ENCODE results near the gene PTCHD4.

The PTCHD4 gene

GRCh38 chr6:48100588-48100895 lies 10.5 kb downstream of the PTCHD4 start:
- DNase-seq (ENCODE audit: low spot score) (no peak), FAIRE-seq (no peak)

GRCh38 chr6:48099713-48100587 lies 11.0 kb downstream of the PTCHD4 start:
- no peak for DNase-seq (ENCODE audit: low spot score)
- FAIRE-seq, result no peak

GRCh38 chr6:48098923-48099322 lies 12.1 kb downstream of the PTCHD4 start:
- FAIRE-seq, result no peak
- no peak for DNase-seq (ENCODE audit: low spot score)

- DNase-seq (ENCODE audit: low spot score) (no peak), FAIRE-seq (no peak)
These were observed 18.3 kb downstream of the PTCHD4 start for GRCh38 chr6:48092550-48093217.

- DNase-seq (ENCODE audit: low spot score) (no peak), FAIRE-seq (no peak)
These were observed 20.5 kb downstream of the PTCHD4 start for GRCh38 chr6:48090546-48090945.

- no peak for FAIRE-seq
- no peak for DNase-seq (ENCODE audit: low spot score)
These were observed 23.5 kb downstream of the PTCHD4 start for GRCh38 chr6:48087448-48087847.

GRCh38 chr6:48086187-48086586 lies 24.8 kb downstream of the PTCHD4 start:
- FAIRE-seq (no peak), DNase-seq (ENCODE audit: low spot score) (no peak)

- DNase-seq (ENCODE audit: low spot score) (no peak), FAIRE-seq (no peak)
These were observed 25.8 kb downstream of the PTCHD4 start for GRCh38 chr6:48085131-48085741.

- FAIRE-seq (no peak), DNase-seq (ENCODE audit: low spot score) (no peak)
These were observed 26.8 kb downstream of the PTCHD4 start for GRCh38 chr6:48084201-48084600.

- FAIRE-seq, result no peak
- no peak for DNase-seq (ENCODE audit: low spot score)
These were observed 30.6 kb downstream of the PTCHD4 start for GRCh38 chr6:48080227-48081009.

GRCh38 chr6:48078120-48078519 lies 32.9 kb downstream of the PTCHD4 start:
- FAIRE-seq (no peak), DNase-seq (ENCODE audit: low spot score) (no peak)

GRCh38 chr6:48075181-48075580 lies 35.8 kb downstream of the PTCHD4 start:
- FAIRE-seq, result no peak
- no peak for DNase-seq (ENCODE audit: low spot score)

- DNase-seq (ENCODE audit: low spot score), result no peak
- FAIRE-seq, result no peak
These were observed 36.8 kb downstream of the PTCHD4 start for GRCh38 chr6:48073976-48074767.

- peak; percentile 37 for FAIRE-seq
- DNase-seq (ENCODE audit: low spot score), result no peak
These were observed 39.2 kb downstream of the PTCHD4 start for GRCh38 chr6:48071833-48072232.

GRCh38 chr6:48069280-48069679 lies 41.7 kb downstream of the PTCHD4 start:
- FAIRE-seq, result no peak
- DNase-seq (ENCODE audit: low spot score), result peak; percentile 13

- peak; percentile 56 for DNase-seq (ENCODE audit: low spot score)
- FAIRE-seq, result no peak
These were observed 42.4 kb downstream of the PTCHD4 start for GRCh38 chr6:48068278-48069251.

- DNase-seq (ENCODE audit: low spot score), result no peak
- no peak for FAIRE-seq
These were observed 43.1 kb downstream of the PTCHD4 start for GRCh38 chr6:48067886-48068277.

- DNase-seq (ENCODE audit: low spot score) (no peak), FAIRE-seq (no peak)
These were observed 43.8 kb downstream of the PTCHD4 start for GRCh38 chr6:48067148-48067712.

GRCh38 chr6:48061265-48061990 lies 49.6 kb downstream of the PTCHD4 start:
- FAIRE-seq (no peak), DNase-seq (ENCODE audit: low spot score) (no peak)
